ENCODE measurements around the gene ZNF394. TPM values are rescaled to one million over a fixed set of nuclear protein-coding genes. Genes with fewer than 3 reads are reported as not detected.
A peak's percentile ranks its signal among the peaks of the same experiment; 100 is the strongest.

The ZNF394 gene
- total RNA-seq, 4 donors from 2014 or later, result 14.2 to 19.2 (median 15.7) TPM

DNA sequence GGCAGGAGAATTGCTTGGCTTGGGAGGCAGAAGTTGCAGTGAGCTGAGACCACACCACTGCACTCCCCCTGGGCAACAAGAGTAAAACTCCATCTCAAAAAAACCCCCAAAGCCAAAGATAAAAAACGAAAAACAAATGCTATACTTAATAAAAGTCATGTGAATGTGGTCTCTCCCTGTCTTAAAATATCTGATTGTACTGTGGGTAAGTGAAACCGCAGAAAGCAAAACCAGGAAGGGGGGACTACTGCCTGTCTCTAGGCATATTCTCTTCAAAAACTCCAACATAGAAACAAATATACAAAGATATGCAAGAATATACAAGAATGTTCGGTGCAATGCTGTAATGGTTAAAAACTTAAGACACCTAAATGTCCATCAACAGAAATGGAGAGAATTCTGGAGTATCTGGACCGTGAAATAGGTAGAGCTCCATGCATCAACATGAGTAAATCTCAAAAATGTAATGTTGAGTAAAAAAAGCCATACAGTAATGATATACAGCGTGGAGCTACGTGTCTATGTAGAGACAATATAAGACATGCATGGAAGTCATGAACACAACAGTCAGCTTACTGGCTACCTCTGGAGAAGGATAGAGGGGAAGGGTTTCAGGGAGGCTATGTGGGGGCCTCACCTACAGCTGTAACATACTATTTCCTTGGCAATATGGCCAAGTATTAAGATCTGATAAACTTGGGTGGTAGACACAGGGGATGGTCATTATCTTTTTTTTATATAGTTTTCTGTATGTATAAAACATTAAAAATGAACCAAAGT, 2.1 kb downstream of the ZNF394 start:
- Histone ChIP-seq H3K27ac (no peak overlapping the region), H3K4me1 (peaks cover 24 to 32% of the 10 kb centered on the region in 2 donors), H3K36me3 (peaks cover 12 to 49% of the 10 kb centered on the region in 2 donors), H3K4me3 (peak overlapping the region; percentile 77 to 97 (median 94)), H3K27me3 (no peaks in the 10 kb centered on the region), H3K9me3 (peaks cover 3 to 20% (median 7%) of the 10 kb centered on the region in 3 donors)
- in situ Hi-C loops (cut with MboI; ENCODE audit: low sequenced_read_pairs in 4 of 4) (no loop called here), intact Hi-C loops (cut with DNase I; ENCODE audit: low total_unique reads) (no loop called here)
- TF ChIP-seq, protein P1, sequence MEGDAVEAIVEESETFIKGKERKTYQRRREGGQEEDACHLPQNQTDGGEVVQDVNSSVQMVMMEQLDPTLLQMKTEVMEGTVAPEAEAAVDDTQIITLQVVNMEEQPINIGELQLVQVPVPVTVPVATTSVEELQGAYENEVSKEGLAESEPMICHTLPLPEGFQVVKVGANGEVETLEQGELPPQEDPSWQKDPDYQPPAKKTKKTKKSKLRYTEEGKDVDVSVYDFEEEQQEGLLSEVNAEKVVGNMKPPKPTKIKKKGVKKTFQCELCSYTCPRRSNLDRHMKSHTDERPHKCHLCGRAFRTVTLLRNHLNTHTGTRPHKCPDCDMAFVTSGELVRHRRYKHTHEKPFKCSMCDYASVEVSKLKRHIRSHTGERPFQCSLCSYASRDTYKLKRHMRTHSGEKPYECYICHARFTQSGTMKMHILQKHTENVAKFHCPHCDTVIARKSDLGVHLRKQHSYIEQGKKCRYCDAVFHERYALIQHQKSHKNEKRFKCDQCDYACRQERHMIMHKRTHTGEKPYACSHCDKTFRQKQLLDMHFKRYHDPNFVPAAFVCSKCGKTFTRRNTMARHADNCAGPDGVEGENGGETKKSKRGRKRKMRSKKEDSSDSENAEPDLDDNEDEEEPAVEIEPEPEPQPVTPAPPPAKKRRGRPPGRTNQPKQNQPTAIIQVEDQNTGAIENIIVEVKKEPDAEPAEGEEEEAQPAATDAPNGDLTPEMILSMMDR (IDR thresholded peaks at IDR 0.05 in 4 of 5, conservative IDR thresholded peaks at IDR 0.05 in 1 of 5), result no peak
- TF ChIP-seq POLR2A (IDR thresholded peaks at IDR 0.05), result no peak
- ATAC-seq (no peak), DNase-seq (no peak)

DNA sequence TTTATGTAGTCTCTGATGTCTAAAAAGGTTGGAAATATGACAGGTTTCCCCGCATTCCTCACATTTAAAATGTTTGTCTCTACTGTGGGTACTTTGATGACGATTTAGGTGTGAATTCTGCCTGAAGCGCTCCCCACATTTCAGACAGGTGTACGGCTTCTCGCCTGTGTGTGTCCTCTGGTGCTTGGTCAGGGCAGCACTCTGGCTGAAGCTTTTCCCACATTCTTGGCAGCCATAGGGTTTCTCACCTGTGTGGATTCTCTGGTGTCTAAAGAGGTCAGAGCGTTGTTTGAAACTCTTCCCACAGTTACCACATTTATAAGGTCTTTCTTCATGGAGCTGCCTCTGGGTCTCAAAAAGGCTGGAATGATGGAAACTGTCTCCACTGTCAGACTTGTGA, 6.3 kb downstream of the ZNF394 start:
- Histone ChIP-seq H3K36me3 (peaks cover 12 to 68% of the 10 kb centered on the region in 2 donors), H3K4me3 (peak overlapping the region in 1 of 4 donors; percentile 25), H3K27ac (no peak overlapping the region), H3K9me3 (peaks cover 3 to 20% (median 7%) of the 10 kb centered on the region in 3 donors), H3K27me3 (no peaks in the 10 kb centered on the region), H3K4me1 (peaks cover 15 to 18% of the 10 kb centered on the region in 2 donors)
- in situ Hi-C loops (cut with MboI; ENCODE audit: low sequenced_read_pairs in 4 of 4) (no loop called here), intact Hi-C loops (cut with DNase I; ENCODE audit: low total_unique reads) (no loop called here)
- ATAC-seq (no peak), DNase-seq (no peak)
- TF ChIP-seq POLR2A (IDR thresholded peaks at IDR 0.05), result no peak
- TF ChIP-seq, protein P1 (IDR thresholded peaks at IDR 0.05 in 4 of 5, conservative IDR thresholded peaks at IDR 0.05 in 1 of 5), result no peak

DNA sequence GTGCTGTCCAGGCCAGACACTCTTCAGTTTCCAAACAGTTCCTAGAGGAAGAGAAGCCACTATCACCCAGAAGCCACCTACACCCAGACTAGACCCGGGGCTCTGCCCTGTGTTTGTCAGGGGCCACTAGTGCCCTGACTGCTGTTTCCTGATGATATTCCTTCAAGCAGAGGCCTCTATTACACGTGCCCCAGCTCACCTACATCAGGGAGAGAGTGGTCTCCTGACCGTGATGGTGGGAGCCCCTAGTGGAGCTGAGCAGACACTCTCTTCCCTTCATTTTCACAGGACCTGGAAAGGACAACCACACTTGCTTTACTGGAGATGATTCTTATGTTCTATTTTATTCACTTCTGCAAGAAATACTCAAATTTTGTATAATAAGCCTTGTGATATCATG, 9.2 kb downstream of the ZNF394 start:
- TF ChIP-seq POLR2A (IDR thresholded peaks at IDR 0.05), result no peak
- TF ChIP-seq, protein P1 (IDR thresholded peaks at IDR 0.05 in 4 of 5, conservative IDR thresholded peaks at IDR 0.05 in 1 of 5), result no peak
- ATAC-seq, result no peak

DNA sequence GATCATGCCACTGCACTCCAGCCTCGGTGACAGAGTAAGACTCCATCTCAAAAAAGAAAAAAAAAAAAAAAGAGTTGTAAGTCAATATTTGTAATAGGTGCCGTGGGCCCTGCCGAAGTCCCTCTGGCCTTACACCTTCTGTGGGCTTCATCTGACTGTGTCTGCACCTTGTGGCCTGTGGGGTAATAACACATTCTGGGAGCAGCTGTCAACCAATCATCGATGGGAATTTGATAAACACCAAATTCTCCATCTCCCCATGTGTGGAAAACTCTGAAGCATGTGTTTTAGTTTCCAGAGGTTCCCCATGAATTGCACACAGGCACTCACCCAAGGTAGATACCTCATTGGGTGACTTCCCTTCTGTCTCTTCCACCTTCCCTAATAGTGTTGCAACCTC, 10.8 kb downstream of the ZNF394 start:
- Histone ChIP-seq H3K27me3 (no peaks in the 10 kb centered on the region), H3K4me1 (no peaks in the 10 kb centered on the region), H3K9me3 (peaks cover 3 to 13% (median 7%) of the 10 kb centered on the region in 3 donors), H3K36me3 (peaks cover 9 to 48% of the 10 kb centered on the region in 2 donors), H3K4me3 (no peak overlapping the region), H3K27ac (no peak overlapping the region)
- intact Hi-C loops (cut with DNase I; ENCODE audit: low total_unique reads) (no loop called here), in situ Hi-C loops (cut with MboI; ENCODE audit: low sequenced_read_pairs in 4 of 4) (no loop called here)
- no peak for TF ChIP-seq POLR2A (IDR thresholded peaks at IDR 0.05)
- TF ChIP-seq, protein P1 (IDR thresholded peaks at IDR 0.05 in 4 of 5, conservative IDR thresholded peaks at IDR 0.05 in 1 of 5), result no peak
- no peak for ATAC-seq
- no peak for DNase-seq

More for the DNA sequence above, 9.2 kb downstream of the ZNF394 start:
- intact Hi-C loops (cut with DNase I; ENCODE audit: low total_unique reads), result loop anchor here (1.0 kb wide), 1 partner anchor 29 kb away; no protein-coding TSS in a partner anchor
- H3K27ac ChIP-seq, result no peak overlapping the region
- in situ Hi-C loops (cut with MboI; ENCODE audit: low sequenced_read_pairs in 4 of 4), result no loop called here
- H3K9me3 ChIP-seq, result peaks cover 3 to 20% (median 7%) of the 10 kb centered on the region in 3 donors
- no peak for DNase-seq
- no peak overlapping the region for H3K4me3 ChIP-seq
- no peaks in the 10 kb centered on the region for H3K4me1 ChIP-seq
- H3K27me3 ChIP-seq, result no peaks in the 10 kb centered on the region
- peaks cover 9 to 54% of the 10 kb centered on the region in 2 donors for H3K36me3 ChIP-seq

Measured in gastrocnemius medialis (tissue), 4 donors.